Stimulated activated CD4-positive, alpha-beta T cell treated with anti-CD3 and anti-CD28 coated beads, Interleukin-15, amount 100 ng/mL, for 1 hour (primary cell): ENCODE data around the gene KBTBD6.
"Not testable (repeated sequence)": the region's sequence is repeated elsewhere in the genome, so short reads cannot be mapped to it uniquely, and the experiment has no call there.

Experiments
- DNase-seq, 2 donors: peaks; one replicate each; pipeline ENCODE4 v3.0.0-alpha.2; 2020; ENCODE audit warnings: low read depth in 1 of 2, low spot score in 1 of 2

The KBTBD6 gene

GRCh38 chr13:41132512-41133152, at the start of gene KBTBD6:
Gene KBTBD6 (minus strand): TSS chr13:41132802. CDS start chr13:41132511, 291 bp downstream.
- DNase-seq: peak; percentile 79 to 83

GRCh38 chr13:41182231-41182630, 49.6 kb upstream of the KBTBD6 start:
- DNase-seq: no peak

GRCh38 chr13:41179593-41180250, 47.1 kb upstream of the KBTBD6 start:
- DNase-seq: no peak

GRCh38 chr13:41178040-41178439, 45.4 kb upstream of the KBTBD6 start:
- no peak for DNase-seq

- no peak for DNase-seq
Measured at GRCh38 chr13:41177616-41178015, 45.0 kb upstream of the KBTBD6 start.

- not testable (repeated sequence) for DNase-seq
Measured at GRCh38 chr13:41175576-41175975, 43.0 kb upstream of the KBTBD6 start.

- DNase-seq: no peak
Measured at GRCh38 chr13:41162151-41162550, 29.5 kb upstream of the KBTBD6 start.

GRCh38 chr13:41159174-41159573, 26.6 kb upstream of the KBTBD6 start:
- no peak for DNase-seq

- DNase-seq: no peak
Measured at GRCh38 chr13:41157048-41157717, 24.6 kb upstream of the KBTBD6 start.

GRCh38 chr13:41156620-41157019, 24.0 kb upstream of the KBTBD6 start:
- no peak for DNase-seq

GRCh38 chr13:41154042-41154441, 21.4 kb upstream of the KBTBD6 start:
- no peak for DNase-seq

- DNase-seq: no peak
Measured at GRCh38 chr13:41152005-41152404, 19.4 kb upstream of the KBTBD6 start.

GRCh38 chr13:41150058-41150457, 17.5 kb upstream of the KBTBD6 start:
- no peak for DNase-seq

GRCh38 chr13:41148419-41149283, 16.0 kb upstream of the KBTBD6 start:
- no peak for DNase-seq

GRCh38 chr13:41145136-41145908, 12.7 kb upstream of the KBTBD6 start:
- no peak for DNase-seq

- no peak for DNase-seq
Measured at GRCh38 chr13:41144576-41144975, 12.0 kb upstream of the KBTBD6 start.

- DNase-seq: no peak
Measured at GRCh38 chr13:41139296-41139966, 6.8 kb upstream of the KBTBD6 start.

- DNase-seq: no peak
Measured at GRCh38 chr13:41137951-41138350, 5.3 kb upstream of the KBTBD6 start.

GRCh38 chr13:41137241-41137640, 4.6 kb upstream of the KBTBD6 start:
- DNase-seq: no peak

- DNase-seq: no peak
Measured at GRCh38 chr13:41136396-41137031, 3.9 kb upstream of the KBTBD6 start.
